SH-SY5Y (cell line): ENCODE measurements around the gene SOX13.

ENCODE experiments used
- GATA2 ChIP-seq: IDR thresholded peaks from 2 replicates; pipeline ENCODE4 v1.6.1; 2011; ENCODE audit warnings: mild to moderate bottlenecking, low read depth, low read length
- GATA3 ChIP-seq: IDR thresholded peaks from 2 replicates; pipeline ENCODE4 v1.6.1; 2011; ENCODE audit warnings: low read depth, mild to moderate bottlenecking, low read length, moderate library complexity

SOX13 gene

GRCh38 chr1:204045430-204045829 lies 27.5 kb upstream of the SOX13 start:
- TF ChIP-seq GATA2 (no peak), GATA3 (no peak)

DNA sequence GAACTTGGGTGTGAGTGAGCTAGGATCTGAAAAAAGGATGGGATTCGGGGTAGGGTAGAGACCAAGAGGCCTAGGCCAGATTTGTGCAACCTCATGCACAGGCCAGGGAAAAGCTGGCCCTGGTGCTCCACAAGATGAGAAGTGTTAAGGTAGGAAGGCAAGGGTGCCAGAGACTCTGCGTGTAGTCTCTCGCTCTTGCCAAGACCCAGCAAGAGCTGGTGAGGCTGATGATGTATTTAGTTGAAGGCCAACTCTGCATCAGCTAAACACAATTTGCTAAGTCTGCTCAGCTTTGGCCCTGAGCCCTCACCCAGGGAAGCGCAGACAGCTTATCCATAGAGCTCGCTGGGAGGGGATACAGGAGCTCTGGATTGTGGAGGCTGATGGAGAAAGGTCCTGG lies 26.6 kb upstream of the SOX13 start:
- TF ChIP-seq GATA3 (no peak), GATA2 (no peak)

- TF ChIP-seq GATA2 = no peak
- TF ChIP-seq GATA3 = no peak
These were observed 21.7 kb upstream of the SOX13 start for GRCh38 chr1:204051258-204051657.

GRCh38 chr1:204051718-204052117 lies 21.2 kb upstream of the SOX13 start:
- no peak for TF ChIP-seq GATA3
- TF ChIP-seq GATA2 = no peak

DNA sequence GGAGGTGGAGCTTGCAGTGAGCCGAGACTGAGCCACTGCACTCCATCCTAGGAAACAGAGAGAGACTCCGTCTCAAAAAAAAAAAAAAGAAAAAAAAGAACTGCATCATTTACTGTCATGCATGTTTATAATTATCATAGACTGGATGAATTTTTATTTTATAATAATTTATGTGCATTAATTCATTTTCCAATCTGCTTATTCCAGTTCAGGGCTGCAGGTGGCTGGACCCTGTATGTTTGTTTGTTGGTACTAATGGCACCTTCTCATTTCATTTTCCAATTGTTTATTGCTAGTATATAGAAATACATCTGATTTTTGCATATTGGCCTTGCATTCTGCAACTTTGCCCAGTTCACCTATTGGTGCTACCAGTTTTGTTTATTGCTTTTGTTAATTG lies 19.0 kb upstream of the SOX13 start:
- no peak for TF ChIP-seq GATA2
- no peak for TF ChIP-seq GATA3

GRCh38 chr1:204059970-204060369 lies 12.9 kb upstream of the SOX13 start:
- TF ChIP-seq GATA3 (no peak), GATA2 (no peak)

GRCh38 chr1:204062106-204062505 lies 10.8 kb upstream of the SOX13 start:
- TF ChIP-seq GATA3 (no peak), GATA2 (no peak)

DNA sequence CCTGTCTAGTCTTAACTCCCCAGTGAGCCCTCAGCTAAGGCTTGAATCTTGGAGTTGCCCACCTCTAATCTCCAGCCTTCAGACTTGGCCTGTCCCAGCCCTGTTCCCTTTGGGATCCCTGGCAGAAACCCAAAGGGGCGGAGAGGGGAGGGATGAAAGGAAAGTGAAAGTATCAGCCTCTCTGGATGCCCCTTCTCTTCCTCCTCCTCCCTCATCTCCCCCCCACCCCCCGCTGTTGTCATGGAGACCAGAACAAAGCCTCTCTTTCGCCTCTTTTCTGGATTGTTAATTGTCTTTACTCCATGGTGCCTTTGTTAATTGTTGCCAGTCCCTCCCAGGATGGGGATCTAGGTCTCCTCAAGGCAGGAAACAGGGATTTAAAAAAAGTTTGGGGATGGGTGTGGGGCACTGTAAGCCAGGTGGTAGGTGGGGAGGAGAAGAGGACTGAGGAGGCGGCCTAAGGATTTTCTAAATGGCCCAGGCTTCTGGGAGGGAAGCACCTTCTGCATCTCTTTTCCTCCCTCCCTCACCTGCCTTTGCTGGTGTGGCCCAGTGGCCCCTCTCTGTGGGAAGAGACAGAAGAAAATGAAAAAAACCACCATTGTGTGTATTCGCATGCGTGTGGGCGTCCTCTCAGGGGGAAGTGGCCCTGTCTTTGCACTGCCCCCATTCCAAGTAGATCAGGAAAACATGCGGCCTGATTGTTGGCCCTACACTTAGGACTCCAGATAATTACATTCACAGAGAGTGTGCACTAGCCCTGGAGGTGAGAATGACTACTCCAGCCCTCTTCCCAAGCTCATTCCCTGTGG lies 7.5 kb upstream of the SOX13 start:
- TF ChIP-seq GATA3 (no peak), GATA2 (no peak)

- no peak for TF ChIP-seq GATA3
- TF ChIP-seq GATA2 = no peak
These were observed 7.0 kb upstream of the SOX13 start for GRCh38 chr1:204065986-204066300.

GRCh38 chr1:204067935-204068334 lies 5.0 kb upstream of the SOX13 start:
- TF ChIP-seq GATA2 (no peak), GATA3 (no peak)

DNA sequence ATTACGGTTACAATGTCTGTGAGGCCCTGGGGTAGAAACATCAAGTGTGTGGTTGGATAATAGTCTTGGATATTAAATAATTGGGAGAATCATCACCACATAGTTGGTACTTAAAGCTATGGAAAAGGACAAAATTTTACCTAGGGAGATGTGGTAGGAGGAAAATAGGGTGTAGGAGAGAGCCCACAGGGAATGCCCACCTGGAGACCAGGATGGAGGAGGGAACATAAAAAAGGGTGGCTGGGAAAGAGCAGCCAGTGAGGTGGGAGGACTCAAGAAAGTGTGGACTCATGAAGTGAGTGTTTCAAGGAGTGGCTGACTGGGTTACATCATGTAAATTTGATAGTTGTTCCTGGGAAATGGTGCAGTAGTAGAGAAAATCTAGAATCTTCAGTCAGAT lies 3.0 kb upstream of the SOX13 start:
- TF ChIP-seq GATA2 = no peak
- TF ChIP-seq GATA3 = no peak

- TF ChIP-seq GATA3 = no peak
- TF ChIP-seq GATA2 = no peak
These were observed 2.0 kb upstream of the SOX13 start for GRCh38 chr1:204070895-204071294.

- TF ChIP-seq GATA3 (no peak), GATA2 (no peak)
These were observed 940 bp downstream of the SOX13 start for GRCh38 chr1:204073837-204074273.

- TF ChIP-seq GATA2 (no peak), GATA3 (no peak)
These were observed 1.6 kb downstream of the SOX13 start for GRCh38 chr1:204074274-204075138.

GRCh38 chr1:204075139-204075521 lies 2.2 kb downstream of the SOX13 start:
- TF ChIP-seq GATA2 (no peak), GATA3 (no peak)
